ENCODE data around the gene TUBA4B. TPM values are rescaled to one million over a fixed set of nuclear protein-coding genes. Genes with fewer than 3 reads are reported as not detected.
"Not testable (repeated sequence)": the region's sequence is repeated elsewhere in the genome, so short reads cannot be mapped to it uniquely, and the experiment has no call there.

Gene TUBA4B
- polyA plus RNA-seq, 4 donors, result 0.06 to 0.67 TPM; not detected in 2

DNA sequence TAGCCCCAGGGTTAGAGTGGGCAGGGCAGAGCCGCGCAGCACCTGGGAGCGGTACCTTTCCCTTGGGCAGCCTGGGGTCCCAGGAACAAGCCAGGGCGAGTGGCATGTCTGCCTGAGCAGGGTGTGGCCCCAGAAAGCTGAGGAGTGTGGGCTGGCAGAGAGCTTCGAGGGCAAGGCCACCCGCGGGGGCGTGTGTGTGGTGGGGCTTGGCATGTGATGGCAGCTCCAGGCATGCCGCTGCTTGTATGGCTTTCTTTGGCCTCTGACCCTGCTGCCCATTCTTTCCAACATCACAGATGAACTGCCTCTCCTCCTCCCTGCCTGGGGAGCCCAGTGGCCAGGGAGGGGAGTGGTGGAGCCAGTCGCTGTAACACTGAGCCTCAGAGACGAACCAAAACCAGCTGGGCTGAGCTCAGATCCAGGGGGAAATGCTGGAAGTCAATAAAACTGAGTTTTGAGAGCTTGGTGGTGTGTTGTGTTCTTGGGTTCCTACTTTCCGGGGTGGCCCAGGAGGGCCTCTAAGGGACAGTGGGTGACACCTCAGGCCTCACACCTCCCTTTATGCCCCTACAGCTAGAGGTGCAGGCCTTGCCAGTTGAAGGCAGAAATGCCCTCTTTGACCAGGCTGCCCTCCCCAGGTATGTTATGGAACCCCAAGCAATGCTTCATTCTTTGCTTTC, 33.5 kb downstream of the TUBA4B start:
- Histone ChIP-seq H3K27me3 (ENCODE audit: control insufficient read depth in 3 of 3, insufficient read depth in 3 of 3, low read length in 3 of 3) (no peaks in the 10 kb centered on the region), H3K9me3 (ENCODE audit: control insufficient read depth in 2 of 2, insufficient read depth in 1 of 2, low read depth in 1 of 2, low read length in 1 of 2) (no peaks in the 10 kb centered on the region), H3K27ac (ENCODE audit: low read depth in 1 of 3, low read length in 2 of 3) (no peak overlapping the region), H3K4me1 (ENCODE audit: control insufficient read depth in 3 of 3, insufficient read depth in 2 of 3, low read depth in 1 of 3, low read length in 2 of 3) (no peaks in the 10 kb centered on the region), H3K4me3 (ENCODE audit: low read depth in 1 of 3, low read length in 3 of 3) (no peak overlapping the region), H3K36me3 (ENCODE audit: control insufficient read depth in 3 of 3, insufficient read depth in 2 of 3, low read depth in 1 of 3, low read length in 3 of 3) (peaks cover 7 to 49% (median 9%) of the 10 kb centered on the region in 3 donors)
- FAIRE-seq, result no peak
- DNase-seq, result no peak
- WGBS, 3 donors, result 79 to 85% (median 83%) methylated on average over 12 of the region's 12 CpGs

DNA sequence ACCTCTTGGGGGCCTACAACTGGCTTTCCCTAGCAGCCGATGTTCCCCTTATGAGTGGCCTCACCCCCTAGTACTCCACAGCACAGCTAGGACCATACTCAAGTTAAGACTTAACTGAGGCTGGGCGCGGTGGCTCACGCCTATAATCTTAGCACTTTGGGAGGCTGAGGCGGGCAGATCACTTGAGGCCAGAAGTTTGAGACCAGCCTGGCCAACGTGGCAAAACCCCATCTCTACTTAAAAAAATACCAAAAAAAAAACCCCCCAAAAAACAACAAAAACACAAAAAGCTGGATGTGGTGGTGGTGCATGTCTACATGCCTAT, 34.0 kb downstream of the TUBA4B start:
- H3K27me3 ChIP-seq (ENCODE audit: control insufficient read depth in 3 of 3, insufficient read depth in 3 of 3, low read length in 3 of 3); H3K9me3 ChIP-seq (ENCODE audit: control insufficient read depth in 2 of 2, insufficient read depth in 1 of 2, low read depth in 1 of 2, low read length in 1 of 2); H3K4me1 ChIP-seq (ENCODE audit: control insufficient read depth in 3 of 3, insufficient read depth in 2 of 3, low read depth in 1 of 3, low read length in 2 of 3); H3K27ac ChIP-seq (ENCODE audit: low read depth in 1 of 3, low read length in 2 of 3); H3K4me3 ChIP-seq (ENCODE audit: low read depth in 1 of 3, low read length in 3 of 3); DNase-seq; FAIRE-seq: not testable (repeated sequence)
- H3K36me3 ChIP-seq (ENCODE audit: control insufficient read depth in 3 of 3, insufficient read depth in 2 of 3, low read depth in 1 of 3, low read length in 3 of 3), result peaks cover 7 to 44% (median 9%) of the 10 kb centered on the region in 3 donors
- 82 to 86% (median 84%) methylated on average over 6 of the region's 6 CpGs for WGBS, 3 donors

DNA sequence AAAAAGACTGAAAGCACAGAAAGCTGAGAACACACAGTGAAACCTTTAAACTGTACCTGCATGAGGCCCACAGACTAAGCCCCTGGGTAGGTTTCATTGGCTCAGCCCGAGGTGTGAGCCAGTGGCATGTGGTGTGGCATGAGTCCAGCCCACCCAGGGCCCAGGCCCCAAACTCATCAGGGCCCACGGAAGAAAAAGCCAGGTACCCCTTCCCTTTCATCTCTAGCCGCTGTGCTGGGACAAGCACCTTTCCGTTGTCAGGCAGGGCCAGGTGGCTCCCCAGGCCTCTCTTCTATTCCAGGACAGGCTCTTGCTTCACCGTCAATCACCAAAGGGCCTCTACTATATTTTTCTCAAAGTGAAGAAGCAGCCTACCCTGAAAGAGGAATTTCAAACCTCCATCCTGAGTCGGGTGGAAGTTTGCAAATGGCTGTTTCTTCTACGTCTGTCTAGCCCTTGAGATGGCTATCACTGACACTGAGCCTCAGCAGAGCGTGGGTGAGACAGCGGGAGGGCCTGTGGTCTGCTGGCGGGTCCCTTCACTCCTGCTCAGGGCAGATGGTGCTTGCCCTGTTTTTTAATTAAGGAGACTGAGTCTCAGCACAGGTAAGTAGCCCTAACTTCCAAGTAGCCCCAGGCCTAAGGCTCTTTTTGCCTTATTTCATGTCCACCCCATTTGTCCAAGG, 34.7 kb downstream of the TUBA4B start:
- Histone ChIP-seq H3K9me3 (ENCODE audit: control insufficient read depth in 2 of 2, insufficient read depth in 1 of 2, low read depth in 1 of 2, low read length in 1 of 2) (no peaks in the 10 kb centered on the region), H3K4me3 (ENCODE audit: low read depth in 1 of 3, low read length in 3 of 3) (no peak overlapping the region), H3K27me3 (ENCODE audit: control insufficient read depth in 3 of 3, insufficient read depth in 3 of 3, low read length in 3 of 3) (no peaks in the 10 kb centered on the region), H3K4me1 (ENCODE audit: control insufficient read depth in 3 of 3, insufficient read depth in 2 of 3, low read depth in 1 of 3, low read length in 2 of 3) (no peaks in the 10 kb centered on the region), H3K36me3 (ENCODE audit: control insufficient read depth in 3 of 3, insufficient read depth in 2 of 3, low read depth in 1 of 3, low read length in 3 of 3) (peaks cover 7 to 39% (median 7%) of the 10 kb centered on the region in 3 donors), H3K27ac (ENCODE audit: low read depth in 1 of 3, low read length in 2 of 3) (no peak overlapping the region)
- no peak for FAIRE-seq
- WGBS, 3 donors, result 76 to 84% (median 83%) methylated on average over 10 of the region's 10 CpGs
- no peak for DNase-seq

DNA sequence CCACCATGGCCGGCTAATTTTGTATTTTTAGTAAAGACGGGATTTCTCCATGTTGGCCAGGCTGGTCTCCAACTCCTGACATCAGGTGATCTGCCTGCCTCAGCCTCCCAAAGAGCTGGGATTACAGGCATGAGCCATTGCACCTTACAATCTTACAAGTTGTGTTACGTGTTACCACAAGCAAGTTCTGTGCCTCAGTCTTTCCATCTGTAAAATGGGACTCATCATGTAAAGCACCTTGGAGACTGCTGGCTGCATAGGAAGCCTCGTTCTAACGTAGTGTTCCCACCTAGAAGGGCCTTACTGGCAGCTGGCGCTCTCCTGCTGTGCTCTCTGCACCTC, 36.1 kb downstream of the TUBA4B start:
- Histone ChIP-seq H3K27ac (ENCODE audit: low read depth in 1 of 3, low read length in 2 of 3) (no peak overlapping the region), H3K27me3 (ENCODE audit: control insufficient read depth in 3 of 3, insufficient read depth in 3 of 3, low read length in 3 of 3) (no peaks in the 10 kb centered on the region), H3K4me3 (ENCODE audit: low read depth in 1 of 3, low read length in 3 of 3) (no peak overlapping the region), H3K36me3 (ENCODE audit: control insufficient read depth in 3 of 3, insufficient read depth in 2 of 3, low read depth in 1 of 3, low read length in 3 of 3) (peaks cover 2 to 25% (median 3%) of the 10 kb centered on the region in 3 donors), H3K9me3 (ENCODE audit: control insufficient read depth in 2 of 2, insufficient read depth in 1 of 2, low read depth in 1 of 2, low read length in 1 of 2) (no peaks in the 10 kb centered on the region), H3K4me1 (ENCODE audit: control insufficient read depth in 3 of 3, insufficient read depth in 2 of 3, low read depth in 1 of 3, low read length in 2 of 3) (peaks cover 0 to 2% (median 0%) of the 10 kb centered on the region in 3 donors)
- DNase-seq, result no peak
- no peak for FAIRE-seq
- WGBS, 3 donors, result 75 to 80% (median 79%) methylated on average over 6 of the region's 6 CpGs

DNA sequence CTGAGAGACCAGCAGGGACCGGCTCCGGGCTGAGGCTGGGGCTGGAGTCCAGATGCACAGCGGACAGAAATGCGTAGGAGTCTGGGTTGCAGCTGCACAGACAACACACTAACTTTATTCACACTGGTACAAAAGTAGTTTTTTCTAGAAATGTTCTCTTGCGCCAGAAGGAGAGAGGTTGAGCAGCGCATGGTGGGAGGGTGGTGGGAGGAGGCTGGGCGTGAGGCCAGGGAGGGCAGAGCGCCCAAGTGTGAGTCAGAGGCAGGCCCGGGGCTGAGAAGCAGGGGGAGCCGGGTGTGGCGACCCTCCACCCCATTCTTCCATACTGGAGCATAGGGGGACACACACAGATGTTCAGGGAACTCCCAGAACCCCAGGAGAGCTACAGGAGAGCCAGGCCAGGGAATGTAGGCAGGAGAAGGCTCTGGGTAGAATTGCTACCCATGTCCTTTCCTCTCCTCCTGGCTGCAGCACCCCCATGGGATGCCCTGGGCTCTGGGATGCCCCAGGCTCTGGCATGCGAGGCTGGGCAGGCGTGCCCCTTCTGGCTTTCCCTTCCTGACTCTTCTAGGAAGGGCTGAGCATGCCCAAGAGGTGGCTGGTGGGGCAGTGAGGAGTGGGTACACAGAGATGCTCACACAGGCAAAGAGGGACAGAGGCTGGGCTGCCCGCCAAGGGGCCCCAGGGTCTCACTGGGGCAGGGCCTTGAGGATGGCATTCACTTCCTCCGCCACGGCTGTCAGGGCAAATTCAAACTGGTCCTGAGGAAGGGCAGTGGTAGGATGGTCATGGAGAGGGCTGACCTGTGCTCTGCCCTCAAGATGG, 36.7 kb downstream of the TUBA4B start:
- H3K27ac ChIP-seq (ENCODE audit: low read depth in 1 of 3, low read length in 2 of 3), result peak overlapping the region in 2 of 3 donors; percentile 19 to 21
- DNase-seq, result peak in 1 of 2 donors; percentile 32
- 48 to 57% (median 53%) methylated on average over 16 of the region's 16 CpGs for WGBS, 3 donors
- no peak overlapping the region for H3K4me3 ChIP-seq (ENCODE audit: low read depth in 1 of 3, low read length in 3 of 3)
- H3K36me3 ChIP-seq (ENCODE audit: control insufficient read depth in 3 of 3, insufficient read depth in 2 of 3, low read depth in 1 of 3, low read length in 3 of 3), result peaks cover 2 to 19% (median 3%) of the 10 kb centered on the region in 3 donors
- no peak for FAIRE-seq
- H3K4me1 ChIP-seq (ENCODE audit: control insufficient read depth in 3 of 3, insufficient read depth in 2 of 3, low read depth in 1 of 3, low read length in 2 of 3), result peaks cover 0 to 2% (median 0%) of the 10 kb centered on the region in 3 donors
- no peaks in the 10 kb centered on the region for H3K9me3 ChIP-seq (ENCODE audit: control insufficient read depth in 2 of 2, insufficient read depth in 1 of 2, low read depth in 1 of 2, low read length in 1 of 2)
- H3K27me3 ChIP-seq (ENCODE audit: control insufficient read depth in 3 of 3, insufficient read depth in 3 of 3, low read length in 3 of 3), result no peaks in the 10 kb centered on the region

DNA sequence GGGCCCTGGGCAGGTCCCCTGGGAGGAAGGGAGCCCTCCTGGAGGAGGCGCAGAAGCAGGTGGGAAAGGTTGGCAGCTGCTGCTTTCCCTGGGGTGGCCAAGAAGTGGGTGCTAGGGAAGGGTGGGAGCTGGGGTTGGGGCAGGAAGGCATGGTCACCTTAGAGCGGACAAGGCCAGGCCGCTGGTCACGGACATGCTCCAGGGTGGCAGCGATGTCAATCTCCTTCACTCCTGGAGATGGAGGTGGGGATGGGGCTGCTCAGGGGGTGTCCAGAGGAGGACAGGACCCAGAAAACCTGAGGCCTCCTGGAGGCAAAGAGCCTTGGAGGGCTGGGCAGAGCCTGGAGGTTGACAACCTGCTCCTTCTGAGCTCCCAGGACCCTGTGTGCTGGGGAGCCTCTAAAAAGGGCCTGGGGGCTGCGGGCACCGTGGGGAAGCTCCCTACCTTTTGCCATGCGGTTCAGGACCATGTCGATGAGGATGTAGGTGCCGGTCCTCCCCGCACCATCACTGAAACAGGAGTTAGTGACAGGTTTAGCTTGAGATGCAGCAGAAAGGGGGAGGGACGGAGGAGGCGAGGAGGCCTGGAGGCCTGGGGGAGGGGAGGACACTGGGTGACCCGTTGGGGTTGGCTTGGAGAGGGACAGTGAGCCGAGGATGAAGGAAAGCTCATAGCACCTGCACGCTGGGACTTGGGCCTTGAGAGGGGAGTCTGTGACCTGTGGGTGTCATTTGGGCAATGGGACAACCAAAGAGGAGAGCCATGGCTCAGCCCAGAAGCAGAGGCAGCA, 37.5 kb downstream of the TUBA4B start:
- Histone ChIP-seq H3K36me3 (ENCODE audit: control insufficient read depth in 3 of 3, insufficient read depth in 2 of 3, low read depth in 1 of 3, low read length in 3 of 3) (peaks cover 0 to 11% (median 3%) of the 10 kb centered on the region in 3 donors), H3K4me1 (ENCODE audit: control insufficient read depth in 3 of 3, insufficient read depth in 2 of 3, low read depth in 1 of 3, low read length in 2 of 3) (peaks cover 0 to 6% (median 0%) of the 10 kb centered on the region in 3 donors), H3K9me3 (ENCODE audit: control insufficient read depth in 2 of 2, insufficient read depth in 1 of 2, low read depth in 1 of 2, low read length in 1 of 2) (no peaks in the 10 kb centered on the region), H3K4me3 (ENCODE audit: low read depth in 1 of 3, low read length in 3 of 3) (no peak overlapping the region), H3K27ac (ENCODE audit: low read depth in 1 of 3, low read length in 2 of 3) (no peak overlapping the region), H3K27me3 (ENCODE audit: control insufficient read depth in 3 of 3, insufficient read depth in 3 of 3, low read length in 3 of 3) (no peaks in the 10 kb centered on the region)
- DNase-seq (no peak), FAIRE-seq (no peak)
- WGBS, 3 donors, result 82 to 87% (median 87%) methylated on average over 16 of the region's 16 CpGs

DNA sequence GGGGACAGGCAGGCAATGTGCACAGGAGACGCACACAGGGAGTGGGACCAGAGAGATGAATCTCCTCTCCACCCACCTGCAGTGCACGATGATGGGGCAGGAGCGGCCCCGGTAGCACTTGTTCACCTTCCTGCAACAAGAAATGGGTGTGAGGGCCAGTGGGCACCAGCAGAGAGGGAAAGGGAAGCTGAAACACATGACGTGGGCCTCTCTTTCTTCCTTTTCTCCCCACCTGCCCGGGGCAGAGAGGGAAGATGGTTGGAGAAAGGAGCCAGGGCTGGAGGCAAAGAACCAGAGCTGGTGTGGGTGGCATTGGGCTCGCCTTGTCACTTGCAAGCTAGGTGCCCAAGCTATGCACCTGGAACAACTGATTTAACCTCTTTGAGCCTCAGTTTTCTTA, 38.4 kb downstream of the TUBA4B start:
- no peaks in the 10 kb centered on the region for H3K9me3 ChIP-seq (ENCODE audit: control insufficient read depth in 2 of 2, insufficient read depth in 1 of 2, low read depth in 1 of 2, low read length in 1 of 2)
- H3K4me1 ChIP-seq (ENCODE audit: control insufficient read depth in 3 of 3, insufficient read depth in 2 of 3, low read depth in 1 of 3, low read length in 2 of 3), result peaks cover 0 to 6% (median 0%) of the 10 kb centered on the region in 3 donors
- no peak for DNase-seq
- 78 to 86% (median 79%) methylated on average over 6 to 7 of the region's 7 CpGs for WGBS, 3 donors
- peaks cover 0 to 2% (median 0%) of the 10 kb centered on the region in 3 donors for H3K27me3 ChIP-seq (ENCODE audit: control insufficient read depth in 3 of 3, insufficient read depth in 3 of 3, low read length in 3 of 3)
- peaks cover 0 to 5% (median 2%) of the 10 kb centered on the region in 3 donors for H3K36me3 ChIP-seq (ENCODE audit: control insufficient read depth in 3 of 3, insufficient read depth in 2 of 3, low read depth in 1 of 3, low read length in 3 of 3)
- H3K4me3 ChIP-seq (ENCODE audit: low read depth in 1 of 3, low read length in 3 of 3), result no peak overlapping the region
- no peak overlapping the region for H3K27ac ChIP-seq (ENCODE audit: low read depth in 1 of 3, low read length in 2 of 3)
- no peak for FAIRE-seq
